ENCODE data around the gene PNLIPRP1.

The PNLIPRP1 gene

GRCh38 chr10:116590590-116591444, at the start of gene PNLIPRP1:
PNLIPRP1 (plus strand) TSS chr10:116590959; CDS start chr10:116591130, 171 bp downstream.
- DNase-seq: no peak

- DNase-seq: no peak
Observed at GRCh38 chr10:116542007-116542677, 48.6 kb upstream of the PNLIPRP1 start.

GRCh38 chr10:116545122-116545521, 45.6 kb upstream of the PNLIPRP1 start:
- DNase-seq: no peak

GRCh38 chr10:116545756-116546155, 45.0 kb upstream of the PNLIPRP1 start, which contains the start of gene PNLIP:
PNLIP (plus strand) TSS chr10:116545931; CDS start chr10:116546093, 162 bp downstream.
- DNase-seq: no peak

GRCh38 chr10:116548301-116548700, 42.5 kb upstream of the PNLIPRP1 start:
- DNase-seq: no peak

- DNase-seq: no peak
Observed at GRCh38 chr10:116553378-116553980, 37.3 kb upstream of the PNLIPRP1 start.

GRCh38 chr10:116554628-116555027, 36.1 kb upstream of the PNLIPRP1 start:
- no peak for DNase-seq

- DNase-seq: no peak
Observed at GRCh38 chr10:116555880-116556279, 34.9 kb upstream of the PNLIPRP1 start.

GRCh38 chr10:116557305-116557880, 33.4 kb upstream of the PNLIPRP1 start:
- no peak for DNase-seq

GRCh38 chr10:116565534-116565933, 25.2 kb upstream of the PNLIPRP1 start:
- DNase-seq: no peak

GRCh38 chr10:116566932-116567331, 23.8 kb upstream of the PNLIPRP1 start:
- no peak for DNase-seq

GRCh38 chr10:116567335-116567734, 23.4 kb upstream of the PNLIPRP1 start:
- DNase-seq: no peak

- DNase-seq: no peak
Observed at GRCh38 chr10:116574797-116575196, 16.0 kb upstream of the PNLIPRP1 start.

GRCh38 chr10:116587878-116588591, 2.7 kb upstream of the PNLIPRP1 start:
- no peak for DNase-seq

GRCh38 chr10:116588995-116589394, 1.8 kb upstream of the PNLIPRP1 start:
- DNase-seq: no peak

GRCh38 chr10:116589926-116590325, 833 bp upstream of the PNLIPRP1 start:
- no peak for DNase-seq

- no peak for DNase-seq
Observed at GRCh38 chr10:116593139-116593740, 2.5 kb downstream of the PNLIPRP1 start.

GRCh38 chr10:116594525-116595035, 3.8 kb downstream of the PNLIPRP1 start:
- no peak for DNase-seq

- no peak for DNase-seq
Observed at GRCh38 chr10:116596062-116596461, 5.3 kb downstream of the PNLIPRP1 start.

GRCh38 chr10:116597543-116597942, 6.8 kb downstream of the PNLIPRP1 start:
- no peak for DNase-seq

GRCh38 chr10:116598329-116598728, 7.6 kb downstream of the PNLIPRP1 start:
- no peak for DNase-seq

GRCh38 chr10:116599991-116600390, 9.2 kb downstream of the PNLIPRP1 start:
- DNase-seq: no peak

Data from NCI-H2029 (cell line).